GM19468 (cell line): ENCODE data around the gene ZC3HAV1.
"Not testable (repeated sequence)": the region's sequence is repeated elsewhere in the genome, so short reads cannot be mapped to it uniquely, and the experiment has no call there.

ENCODE experiments used
- ATAC-seq: cut with Tn5 transposase; IDR thresholded peaks from one replicate; pipeline ENCODE4 v1.9.1; 2021; ENCODE audit warnings: mild to moderate bottlenecking, moderate library complexity, moderate number of reproducible peaks; ENCODE audit not compliant: unreplicated experiment; ENCODE audit errors: extremely low read depth

Gene ZC3HAV1

DNA sequence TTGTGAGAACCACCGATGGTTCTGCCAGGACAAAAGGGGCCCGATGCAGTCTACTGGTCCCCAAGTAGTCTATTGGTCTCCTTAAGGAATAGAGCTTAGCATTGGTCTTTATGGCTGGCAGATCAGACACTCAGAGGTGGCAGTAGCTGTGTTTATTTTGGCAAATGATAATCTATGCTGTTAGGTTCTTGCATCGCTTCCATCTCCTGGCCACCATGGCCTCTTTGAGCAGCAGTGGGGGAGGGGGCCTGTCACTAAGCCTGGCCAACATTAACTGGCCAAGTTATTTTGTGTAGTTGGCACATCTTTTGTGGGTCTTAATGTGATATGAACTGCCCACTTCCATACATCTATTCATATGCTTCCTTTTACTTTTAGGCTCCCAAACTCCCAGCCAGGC, 4.5 kb upstream of the ZC3HAV1 start:
- ATAC-seq, result no peak

DNA sequence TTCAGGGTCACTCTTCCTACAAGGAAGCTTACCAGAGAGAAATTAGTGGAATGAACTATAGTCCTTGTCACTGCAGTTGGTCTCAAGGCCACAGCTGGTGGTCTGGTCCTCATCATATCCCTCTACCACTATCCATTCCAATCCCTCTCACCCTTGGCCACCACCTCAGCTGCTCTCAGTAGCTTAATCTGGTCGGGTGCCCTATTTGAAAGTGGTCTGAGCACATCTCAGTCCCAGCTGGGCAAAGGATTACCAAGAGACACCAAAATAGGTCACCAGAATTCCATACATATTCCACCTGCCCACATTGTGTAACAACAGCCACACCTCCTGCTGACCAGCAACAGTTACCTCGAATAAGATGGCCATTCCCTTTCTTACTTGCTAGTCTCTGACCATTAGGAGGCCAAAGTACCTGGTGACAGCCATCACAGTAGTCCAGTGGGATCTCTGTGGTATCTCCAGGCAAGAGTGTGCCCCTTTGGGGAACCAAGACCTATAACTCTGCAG, 3.3 kb upstream of the ZC3HAV1 start:
- no peak for ATAC-seq

DNA sequence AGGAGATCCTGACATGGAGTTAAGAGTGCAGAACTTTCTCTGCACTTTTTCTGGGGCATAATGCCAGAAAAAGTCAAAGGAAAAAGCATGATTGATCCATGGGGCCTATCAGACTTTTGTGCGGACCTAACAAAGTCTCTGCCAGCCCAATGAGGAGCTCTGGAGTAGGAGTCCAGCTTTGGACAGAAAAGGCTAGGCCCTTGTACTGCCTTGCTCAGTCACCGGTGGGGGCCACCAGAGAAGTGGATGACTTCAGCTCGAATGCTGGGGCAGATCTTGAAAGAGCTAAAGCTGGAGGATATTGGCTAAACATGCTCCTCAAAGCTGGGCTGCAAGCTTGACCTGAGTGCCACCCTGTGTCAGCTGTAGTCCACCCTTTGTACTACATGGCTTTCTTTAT, 2.8 kb upstream of the ZC3HAV1 start:
- ATAC-seq, result no peak

DNA sequence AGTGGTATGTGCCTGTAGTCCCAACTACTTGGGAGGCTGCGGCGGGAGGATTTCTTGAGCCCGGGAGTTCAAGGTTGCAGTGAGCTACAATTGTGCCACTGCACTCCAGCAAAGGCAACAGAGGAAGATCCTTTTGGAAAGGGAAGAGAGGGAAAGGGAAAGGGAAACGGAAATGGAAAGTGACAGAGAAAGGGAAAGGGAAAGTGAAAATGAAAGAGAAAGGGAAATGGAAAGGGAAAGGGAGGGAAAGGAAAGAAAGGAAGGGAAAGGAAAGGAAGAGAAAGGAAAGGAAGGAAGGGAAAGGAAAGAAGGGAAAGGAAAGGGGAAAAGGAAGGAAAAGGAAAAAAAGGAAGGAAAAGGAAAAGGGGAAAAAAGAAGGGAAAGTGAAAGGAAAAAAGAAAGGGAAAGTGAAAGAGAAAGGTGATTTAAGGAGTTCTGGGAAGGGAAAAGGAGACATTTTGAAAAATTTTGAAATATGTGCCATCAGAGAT, 2.3 kb upstream of the ZC3HAV1 start:
- ATAC-seq, result no peak

DNA sequence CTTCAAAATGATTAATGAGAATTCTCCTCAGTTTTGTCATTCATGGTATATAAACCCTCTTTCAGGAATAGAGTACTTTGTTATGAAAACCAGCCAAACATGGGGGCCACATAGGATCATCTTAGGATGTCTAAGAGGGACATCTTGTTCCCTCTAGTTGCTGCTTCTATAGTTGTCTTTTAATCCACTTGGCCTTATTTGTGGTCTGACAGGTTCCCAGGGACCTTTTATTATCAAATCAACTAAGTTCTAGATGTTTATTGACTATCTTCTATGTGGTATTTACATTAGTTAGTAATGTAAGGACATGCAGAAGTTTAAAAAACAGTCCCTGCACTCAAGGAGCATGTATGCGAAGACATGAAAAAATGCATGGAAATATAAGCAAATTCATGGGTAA, 1.6 kb upstream of the ZC3HAV1 start:
- no peak for ATAC-seq

DNA sequence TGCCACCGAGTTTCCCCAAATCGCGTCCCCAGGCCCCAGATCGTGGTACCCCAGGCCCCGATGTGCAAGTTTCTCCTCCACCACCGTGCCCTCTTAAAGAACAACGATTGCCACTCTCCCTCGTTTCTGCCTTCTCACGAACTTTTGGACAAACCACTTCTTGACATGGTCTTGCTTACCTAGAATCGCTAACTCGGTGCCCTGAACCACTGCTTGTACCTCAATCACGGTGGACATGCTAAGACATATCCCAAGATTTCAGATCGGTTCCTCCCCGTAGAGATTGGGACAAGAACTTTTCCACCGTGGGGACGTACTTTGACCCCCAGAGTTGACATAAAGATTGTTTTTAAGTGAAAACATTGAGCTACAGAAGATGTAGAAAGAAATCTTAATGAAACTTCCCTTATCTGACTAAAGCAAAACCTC, 477 bp upstream of the ZC3HAV1 start:
- ATAC-seq, result no peak

DNA sequence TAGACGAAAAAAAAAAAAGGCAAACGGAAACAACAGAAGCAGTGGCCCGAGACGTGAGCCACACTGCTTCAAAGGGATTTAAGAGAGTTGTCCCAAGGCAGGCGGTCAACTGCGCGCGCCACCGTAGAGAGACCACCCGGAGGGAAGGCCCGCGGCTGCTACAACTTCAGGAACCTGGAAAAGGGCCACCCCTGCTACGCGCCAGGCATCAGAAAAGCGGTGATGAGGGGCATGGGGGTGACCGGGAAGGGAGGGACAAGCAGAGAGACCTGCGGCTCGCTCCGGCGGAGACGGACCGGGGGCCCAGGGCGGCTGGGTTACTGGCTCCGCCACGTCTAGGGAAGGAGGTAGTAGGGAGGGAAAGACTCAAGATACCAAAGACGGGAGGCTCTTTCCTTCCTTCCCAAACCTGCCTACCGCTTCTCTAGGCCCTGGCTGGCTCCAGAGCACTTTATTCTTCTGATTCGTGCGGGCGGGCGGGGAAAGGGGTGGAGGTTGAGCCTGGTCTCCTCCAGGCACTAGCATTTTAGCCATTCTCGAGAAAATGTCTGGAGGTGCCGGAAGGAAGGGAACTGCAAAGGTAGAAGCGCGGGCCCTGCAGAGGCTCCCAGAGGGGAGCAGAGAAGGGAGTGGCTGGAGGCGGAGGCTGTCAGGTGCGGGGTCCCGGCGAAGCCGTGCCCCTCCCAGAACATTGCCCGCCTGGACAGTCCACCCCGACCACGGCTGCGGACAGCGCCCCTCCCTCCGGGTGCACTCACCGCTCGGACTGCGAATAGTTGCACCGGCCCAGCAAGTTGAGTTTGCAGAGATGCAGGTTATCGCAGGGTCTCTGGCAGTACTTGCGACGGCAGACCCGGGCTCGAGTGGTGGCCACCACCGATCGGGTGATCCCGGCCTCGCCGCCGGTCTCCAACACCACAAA, 993 bp downstream of the ZC3HAV1 start:
- ATAC-seq, result no peak

DNA sequence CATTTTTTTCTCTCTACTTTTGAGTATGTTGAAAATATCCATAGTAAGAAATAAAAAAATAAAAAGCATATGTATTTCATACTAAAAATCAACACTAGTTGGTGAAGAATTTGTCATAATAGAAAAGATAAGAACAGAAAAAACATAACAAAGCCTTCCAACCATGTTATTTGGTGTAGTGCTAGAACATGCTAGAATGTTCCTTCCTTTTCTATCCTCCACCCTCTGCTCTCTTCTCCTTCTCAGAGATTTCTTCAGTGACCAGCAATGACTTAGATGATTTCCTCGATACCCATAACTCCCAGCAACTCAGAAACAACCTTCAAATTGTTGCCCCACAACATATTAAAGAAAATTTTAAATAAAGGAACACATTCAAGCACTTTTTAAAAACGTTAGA, 2.6 kb downstream of the ZC3HAV1 start:
- ATAC-seq, result no peak

DNA sequence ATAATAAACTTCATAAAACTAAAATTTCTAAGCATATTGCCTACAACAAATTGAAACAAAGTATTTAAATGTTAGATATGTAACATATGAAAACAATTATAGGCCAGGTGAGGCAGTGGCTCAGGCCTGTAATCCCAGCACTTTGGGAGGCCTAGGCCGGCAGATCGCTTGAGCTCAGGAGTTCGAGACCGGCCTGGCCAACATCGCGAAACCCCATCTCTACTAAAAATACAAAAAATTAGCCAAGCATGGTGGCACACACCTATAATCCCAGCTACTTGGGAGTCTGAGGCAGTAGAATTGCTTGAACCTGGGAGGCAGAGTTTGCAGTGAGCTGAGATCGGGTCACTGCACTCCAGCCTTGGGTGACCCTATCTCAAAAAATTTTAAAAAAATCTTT, 3.3 kb downstream of the ZC3HAV1 start:
- not testable (repeated sequence) for ATAC-seq

DNA sequence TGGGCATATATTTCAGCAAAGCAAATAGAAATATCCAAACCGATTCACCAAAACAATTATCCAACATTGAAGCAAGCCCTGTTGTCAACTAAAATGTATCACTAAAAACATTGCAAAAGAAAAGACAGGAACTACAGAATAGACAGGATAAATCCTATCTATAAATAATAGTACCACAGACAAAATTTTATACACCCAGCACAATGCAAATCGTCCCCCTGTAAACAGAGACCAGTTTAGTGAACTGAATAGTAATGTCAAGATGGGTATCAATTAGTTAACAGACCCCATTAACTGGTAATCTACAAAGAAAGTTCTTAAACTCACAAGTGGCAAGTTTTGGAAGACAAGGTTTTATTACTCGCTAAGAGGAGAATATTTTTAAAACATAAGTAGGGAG, 4.0 kb downstream of the ZC3HAV1 start:
- no peak for ATAC-seq

DNA sequence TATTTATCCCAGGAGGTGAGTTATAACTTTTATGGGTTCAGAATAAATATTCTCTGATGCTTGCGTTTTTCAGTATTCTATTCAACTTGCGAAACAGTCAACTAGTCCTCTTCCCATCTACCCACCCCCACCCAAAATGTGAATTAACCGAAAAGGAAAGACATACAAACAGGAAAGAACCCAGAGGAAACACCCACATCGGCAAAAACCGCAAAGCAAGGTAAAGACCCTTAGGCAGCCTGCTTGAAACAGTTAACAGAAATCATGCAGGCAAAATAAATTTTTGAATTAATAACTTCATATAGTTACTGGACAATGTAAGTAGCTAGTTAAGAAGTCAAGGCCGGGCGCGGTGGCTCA, 5.4 kb downstream of the ZC3HAV1 start:
- ATAC-seq, result no peak

DNA sequence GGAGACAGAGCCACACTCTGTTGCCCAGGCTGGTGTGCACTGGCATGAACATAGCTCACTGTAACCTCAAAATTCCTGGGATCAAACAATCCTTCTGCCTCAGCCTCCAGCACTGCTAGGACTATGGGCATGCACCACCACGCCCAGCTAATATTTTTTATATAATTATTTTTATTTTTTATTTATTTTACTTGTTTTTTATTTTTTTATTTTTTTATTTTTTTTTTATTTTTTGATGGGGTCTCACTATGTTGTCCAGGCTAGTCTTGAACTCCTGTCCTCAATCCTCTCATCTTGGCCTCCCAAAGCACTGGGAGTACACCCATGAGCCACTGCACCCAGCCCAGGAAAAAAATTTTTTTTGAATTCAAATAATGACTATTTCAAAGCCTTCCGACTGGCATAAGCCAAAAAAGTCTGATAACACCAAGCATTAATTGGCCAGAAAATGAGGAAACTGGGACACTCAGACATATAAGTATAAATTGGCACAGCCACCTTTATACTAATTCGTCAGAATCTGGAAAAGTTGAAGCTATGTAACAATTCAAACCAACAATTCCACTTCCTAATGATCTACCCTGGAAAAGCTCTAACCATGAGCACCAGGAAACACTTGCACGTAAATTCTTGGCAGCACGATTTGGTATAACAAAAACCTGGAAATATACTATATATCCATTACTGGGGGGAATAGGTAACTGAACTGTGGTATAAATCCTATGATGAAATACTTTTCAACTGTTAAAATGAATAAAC, 6.3 kb downstream of the ZC3HAV1 start:
- no peak for ATAC-seq

DNA sequence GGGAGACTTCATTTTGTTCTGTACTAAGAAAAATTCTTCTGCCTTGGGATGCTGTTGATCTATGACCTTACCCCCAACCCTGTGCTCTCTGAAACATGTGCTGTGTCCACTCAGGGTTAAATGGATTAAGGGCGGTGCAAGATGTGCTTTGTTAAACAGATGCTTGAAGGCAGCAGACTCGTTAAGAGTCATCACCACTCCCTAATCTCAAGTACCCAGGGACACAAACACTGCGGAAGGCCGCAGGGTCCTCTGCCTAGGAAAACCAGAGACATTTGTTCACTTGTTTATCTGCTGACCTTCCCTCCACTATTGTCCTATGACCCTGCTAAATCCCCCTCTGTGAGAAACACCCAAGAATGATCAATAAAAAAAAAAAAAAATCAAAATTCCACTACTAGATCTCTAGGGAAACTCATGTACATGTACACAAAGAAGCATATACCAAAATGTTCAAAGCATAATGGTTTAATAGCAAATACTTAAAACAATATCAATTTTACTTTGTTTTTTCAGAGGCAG, 7.8 kb downstream of the ZC3HAV1 start:
- not testable (repeated sequence) for ATAC-seq

DNA sequence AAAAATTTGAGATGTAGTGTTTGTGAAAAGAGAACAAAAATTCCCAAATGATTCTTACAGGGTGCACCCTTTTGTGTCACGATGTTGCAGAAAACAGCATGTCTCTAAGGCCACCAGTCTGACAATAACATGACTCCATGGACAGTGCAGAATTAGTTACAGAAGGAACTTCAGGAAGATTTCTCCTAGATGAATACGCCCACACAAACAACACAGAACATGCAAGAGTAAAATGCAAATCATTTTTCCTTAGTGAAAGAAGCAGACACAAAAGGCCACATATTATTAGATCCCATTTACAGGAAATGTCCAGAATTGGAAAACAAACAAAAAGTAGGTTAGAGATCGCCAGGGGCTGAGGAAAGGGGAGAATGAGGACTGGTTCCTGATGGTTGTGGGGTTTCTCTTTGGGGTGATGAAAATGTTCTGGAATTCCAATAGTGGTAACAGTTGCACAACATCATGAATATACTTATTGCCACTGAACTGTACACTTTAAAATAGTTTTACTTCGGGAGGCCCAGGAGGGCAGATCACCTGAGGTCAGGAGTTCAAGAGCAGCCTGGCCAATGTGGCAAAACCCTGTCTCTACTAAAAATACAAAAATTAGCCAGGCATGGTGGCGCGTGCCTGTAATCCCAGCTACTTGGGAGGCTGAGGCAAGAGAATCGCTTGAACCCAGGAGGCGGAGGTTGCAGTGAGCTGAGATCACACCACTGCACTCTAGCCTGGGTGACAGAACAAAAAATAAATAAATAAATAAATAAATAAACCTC, 10.2 kb downstream of the ZC3HAV1 start:
- ATAC-seq, result no peak

DNA sequence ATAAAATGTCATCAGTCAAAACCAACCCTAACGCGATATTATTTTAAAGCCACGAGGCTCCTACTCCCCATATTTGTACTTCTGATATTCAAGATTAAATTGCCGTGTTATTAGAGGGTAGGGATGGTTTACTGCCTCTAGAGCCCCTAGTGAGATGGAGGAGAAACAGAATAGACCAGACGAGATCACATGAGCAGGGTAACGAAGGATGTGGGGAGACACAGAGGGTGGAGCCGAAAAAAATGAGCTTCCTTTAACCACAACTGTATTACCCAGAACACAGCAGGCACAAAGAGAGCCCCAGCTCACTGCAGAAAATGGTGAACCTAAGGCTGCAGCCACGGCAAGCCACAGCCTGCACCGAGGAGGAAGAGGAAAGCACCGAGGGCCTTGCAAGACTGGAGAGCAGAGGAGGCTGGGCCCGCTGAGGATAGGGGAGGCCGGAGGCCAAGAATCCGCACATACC, 14.3 kb downstream of the ZC3HAV1 start:
- ATAC-seq, result peak; percentile 100

DNA sequence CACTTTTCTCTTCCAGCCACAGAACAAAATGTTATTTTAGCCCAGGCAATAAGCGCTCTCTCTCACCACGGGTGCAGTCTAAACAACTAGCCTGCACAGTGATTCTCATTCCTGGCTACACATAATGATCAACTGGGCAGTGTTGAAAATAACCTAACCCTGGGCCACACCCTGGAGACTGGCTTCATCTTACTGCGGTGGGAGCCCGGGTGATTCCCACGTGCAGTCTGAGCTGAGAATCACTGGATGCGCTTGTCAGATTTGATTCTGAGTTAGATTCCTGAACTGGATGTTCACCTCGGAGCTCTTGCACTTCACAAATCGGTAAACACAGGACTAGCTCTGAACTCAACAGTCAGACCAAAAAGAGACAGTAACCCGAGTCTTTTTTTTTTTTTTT, 14.9 kb downstream of the ZC3HAV1 start:
- no peak for ATAC-seq

DNA sequence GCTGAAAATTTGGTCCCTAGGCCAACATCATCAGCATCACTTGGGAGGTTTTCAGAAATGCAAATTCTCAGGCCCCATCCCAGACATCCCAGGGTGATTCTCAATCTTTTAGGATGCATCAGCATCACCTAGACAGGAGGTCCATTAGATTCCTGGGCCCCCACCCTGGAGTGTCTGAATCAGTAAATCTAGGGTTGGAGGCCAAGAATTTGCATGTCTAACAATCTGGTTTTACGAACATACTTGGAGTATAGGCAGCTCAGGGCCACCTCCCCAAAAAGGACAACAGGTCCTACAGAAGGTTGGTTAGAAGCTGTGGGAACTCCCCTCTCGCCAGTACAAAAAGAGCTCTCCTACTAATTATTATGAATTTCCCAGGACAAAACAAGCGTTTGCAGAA, 15.5 kb downstream of the ZC3HAV1 start:
- no peak for ATAC-seq

DNA sequence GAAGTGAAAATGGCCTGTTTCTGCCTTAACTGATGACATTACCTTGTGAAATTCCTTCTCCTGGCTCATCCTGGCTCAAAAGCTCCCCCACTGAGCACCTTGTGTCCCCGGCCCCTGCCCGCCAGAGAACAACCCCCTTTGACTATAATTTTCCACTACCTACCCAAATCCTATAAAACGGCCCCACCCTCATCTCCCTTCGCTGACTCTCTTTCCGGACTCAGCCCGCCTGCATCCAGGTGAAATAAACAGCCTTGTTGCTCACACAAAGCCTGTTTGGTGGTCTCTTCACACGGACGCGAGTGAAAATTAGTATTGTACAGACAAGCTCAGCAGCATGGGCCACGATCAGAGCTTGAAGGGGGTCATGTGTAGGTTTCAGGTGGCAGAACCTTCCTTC, 16.0 kb downstream of the ZC3HAV1 start:
- ATAC-seq, result not testable (repeated sequence)

DNA sequence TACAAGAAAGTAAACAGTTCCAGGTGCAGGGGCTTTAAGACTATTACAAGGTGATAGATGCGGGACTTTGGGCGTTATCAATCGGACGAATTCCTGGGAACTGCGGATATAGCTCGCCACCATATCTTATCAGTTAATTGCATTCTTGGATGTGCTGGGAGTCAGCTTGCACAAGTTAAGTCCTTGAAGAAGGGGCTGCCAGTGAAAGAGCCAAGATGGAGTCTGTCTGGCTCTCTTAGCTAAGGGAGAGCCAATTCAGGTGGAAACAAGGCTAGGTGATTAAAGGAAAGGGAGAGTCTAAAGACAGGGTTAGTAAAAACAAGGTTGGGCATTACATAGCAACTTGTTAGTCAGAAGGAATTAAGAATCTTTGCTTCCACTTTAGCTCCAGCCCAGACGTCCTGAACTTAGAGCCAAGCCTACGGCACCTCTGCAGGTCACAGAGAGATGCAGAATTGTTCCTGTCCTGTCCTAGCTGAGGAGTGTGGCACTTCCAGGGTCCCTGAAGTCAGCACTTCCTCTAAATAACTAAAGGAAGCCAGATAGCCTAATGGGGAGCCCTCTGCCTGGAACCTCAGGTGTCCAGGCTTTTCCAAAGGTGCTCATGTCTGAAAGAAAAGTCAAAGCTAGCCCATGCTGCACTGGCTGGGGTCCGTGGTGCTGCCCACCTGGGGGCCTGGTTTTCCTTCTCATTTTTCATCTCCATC, 17.3 kb downstream of the ZC3HAV1 start:
- ATAC-seq, result no peak

DNA sequence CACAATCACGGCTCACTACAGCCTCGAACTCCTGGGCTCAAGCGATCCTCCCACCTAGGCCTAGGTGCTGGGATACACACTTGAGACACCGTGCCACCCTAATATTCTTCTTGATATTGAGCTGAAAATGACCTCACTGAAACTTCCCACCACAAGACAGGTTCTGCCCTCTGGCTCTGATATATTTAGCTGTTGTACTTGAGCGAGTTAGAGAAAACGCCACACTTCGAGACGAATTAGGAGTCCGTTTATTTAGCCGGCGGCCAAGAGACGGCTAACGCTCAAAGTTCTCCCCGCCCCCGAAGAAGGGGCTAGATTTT, 17.9 kb downstream of the ZC3HAV1 start:
- no peak for ATAC-seq
